Upper lobe of left lung (tissue), 4 donors: Measurements from ENCODE around the gene MYOZ1.
"Not testable (repeated sequence)": the region's sequence is repeated elsewhere in the genome, so short reads cannot be mapped to it uniquely, and the experiment has no call there.

Experiments
- CTCF ChIP-seq, 6 experiments: fragments of 450-650 bp in 4 of 6; fragments of 200-600 bp in 2 of 6; sonication (generic) in 2 of 6; IDR thresholded peaks; one replicate each; pipeline ENCODE4 v1.5.1; 2016 to 2019; ENCODE audit warnings: antibody characterized with exemption in 6 of 6
- POLR2AphosphoS5 ChIP-seq, 2 donors: sonication (generic); formaldehyde crosslinking; IDR thresholded peaks; one replicate each; pipeline ENCODE4 v1.5.1; 2017; ENCODE audit warnings: antibody characterized with exemption in 2 of 2

DNA sequence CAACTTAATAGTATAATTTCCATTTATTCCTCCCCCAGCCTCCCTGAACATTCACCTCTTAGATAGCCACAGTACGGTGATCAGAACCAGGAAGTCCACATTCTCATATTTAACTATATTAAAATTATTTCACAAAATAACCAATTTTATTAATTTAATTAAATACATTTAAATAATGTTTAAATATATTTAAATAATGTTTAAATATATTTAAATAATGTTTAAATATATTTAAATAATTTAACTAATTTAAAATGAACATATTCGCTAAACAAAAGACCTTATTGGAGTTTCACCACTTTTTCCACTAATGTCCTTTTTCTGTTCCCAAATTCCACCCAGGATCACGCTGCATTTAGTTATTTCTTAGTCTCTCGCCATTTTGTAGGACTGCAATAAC lies 27.1 kb upstream of the MYOZ1 start:
- TF ChIP-seq POLR2AphosphoS5, CTCF (IDR thresholded peaks at IDR 0.05): not testable (repeated sequence)
